ENCODE measurements around the gene SLC22A23. TPM values are rescaled to one million over a fixed set of nuclear protein-coding genes. Genes with fewer than 3 reads are reported as not detected.
A peak's percentile ranks its signal among the peaks of the same experiment; 100 is the strongest.

Gene SLC22A23
- total RNA-seq, 1 experiment from 2014 or later, result 38.2 TPM

DNA sequence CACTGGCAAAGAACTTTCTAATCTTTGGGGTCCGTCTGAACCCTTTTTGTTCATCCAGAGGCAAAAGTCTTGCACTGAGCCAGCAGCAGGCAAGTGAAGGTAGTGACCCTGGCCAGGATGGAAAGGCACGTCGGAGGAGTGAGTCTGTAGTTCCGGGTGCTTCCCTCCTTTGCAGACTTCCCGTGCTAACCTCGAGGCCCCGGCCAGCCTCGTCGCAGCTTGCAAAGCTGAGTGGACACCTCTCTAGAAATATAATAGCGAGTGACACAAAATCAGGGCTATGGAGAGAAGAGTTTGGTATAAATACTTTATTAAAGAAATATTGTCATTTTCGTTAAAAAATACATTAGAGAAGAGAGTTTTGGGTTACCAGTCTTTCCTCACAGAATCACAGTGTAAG, 188.2 kb downstream of the SLC22A23 start:
- TF ChIP-seq NFYB (CRISPR knock-in tag; conservative IDR thresholded peaks at IDR 0.05; ENCODE audit: low read depth) (no peak), ZNF396 (CRISPR knock-in tag; IDR thresholded peaks at IDR 0.05; ENCODE audit: borderline replicate concordance) (no peak), CBFB (CRISPR knock-in tag; IDR thresholded peaks at IDR 0.05; ENCODE audit: low read depth) (no peak), ZNF423 (CRISPR knock-in tag; IDR thresholded peaks at IDR 0.05) (no peak), ZBTB21 (CRISPR knock-in tag; IDR thresholded peaks at IDR 0.05; ENCODE audit: borderline replicate concordance) (no peak), ZNF671 (CRISPR knock-in tag; IDR thresholded peaks at IDR 0.05) (no peak), TP53 (CRISPR knock-in tag; IDR thresholded peaks at IDR 0.05) (no peak), SMAD3 (CRISPR knock-in tag; IDR thresholded peaks at IDR 0.05; ENCODE audit: borderline replicate concordance) (no peak), ZNF219 (CRISPR knock-in tag; IDR thresholded peaks at IDR 0.05; ENCODE audit: borderline replicate concordance) (no peak), NR2C2 (CRISPR knock-in tag; IDR thresholded peaks at IDR 0.05) (no peak), MYBL2 (CRISPR knock-in tag; IDR thresholded peaks at IDR 0.05) (no peak), KAT7 (CRISPR knock-in tag; IDR thresholded peaks at IDR 0.05; ENCODE audit: borderline replicate concordance) (no peak)
- TF ChIP-seq, protein P1, sequence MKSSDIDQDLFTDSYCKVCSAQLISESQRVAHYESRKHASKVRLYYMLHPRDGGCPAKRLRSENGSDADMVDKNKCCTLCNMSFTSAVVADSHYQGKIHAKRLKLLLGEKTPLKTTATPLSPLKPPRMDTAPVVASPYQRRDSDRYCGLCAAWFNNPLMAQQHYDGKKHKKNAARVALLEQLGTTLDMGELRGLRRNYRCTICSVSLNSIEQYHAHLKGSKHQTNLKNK (CRISPR knock-in tag; IDR thresholded peaks at IDR 0.05), result no peak
- TF ChIP-seq, protein P2, sequence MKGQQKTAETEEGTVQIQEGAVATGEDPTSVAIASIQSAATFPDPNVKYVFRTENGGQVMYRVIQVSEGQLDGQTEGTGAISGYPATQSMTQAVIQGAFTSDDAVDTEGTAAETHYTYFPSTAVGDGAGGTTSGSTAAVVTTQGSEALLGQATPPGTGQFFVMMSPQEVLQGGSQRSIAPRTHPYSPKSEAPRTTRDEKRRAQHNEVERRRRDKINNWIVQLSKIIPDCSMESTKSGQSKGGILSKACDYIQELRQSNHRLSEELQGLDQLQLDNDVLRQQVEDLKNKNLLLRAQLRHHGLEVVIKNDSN (CRISPR knock-in tag; IDR thresholded peaks at IDR 0.05), result no peak
- TF ChIP-seq, protein P3, sequence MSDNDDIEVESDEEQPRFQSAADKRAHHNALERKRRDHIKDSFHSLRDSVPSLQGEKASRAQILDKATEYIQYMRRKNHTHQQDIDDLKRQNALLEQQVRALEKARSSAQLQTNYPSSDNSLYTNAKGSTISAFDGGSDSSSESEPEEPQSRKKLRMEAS (CRISPR knock-in tag; IDR thresholded peaks at IDR 0.05), result no peak
- TF ChIP-seq, protein P4, sequence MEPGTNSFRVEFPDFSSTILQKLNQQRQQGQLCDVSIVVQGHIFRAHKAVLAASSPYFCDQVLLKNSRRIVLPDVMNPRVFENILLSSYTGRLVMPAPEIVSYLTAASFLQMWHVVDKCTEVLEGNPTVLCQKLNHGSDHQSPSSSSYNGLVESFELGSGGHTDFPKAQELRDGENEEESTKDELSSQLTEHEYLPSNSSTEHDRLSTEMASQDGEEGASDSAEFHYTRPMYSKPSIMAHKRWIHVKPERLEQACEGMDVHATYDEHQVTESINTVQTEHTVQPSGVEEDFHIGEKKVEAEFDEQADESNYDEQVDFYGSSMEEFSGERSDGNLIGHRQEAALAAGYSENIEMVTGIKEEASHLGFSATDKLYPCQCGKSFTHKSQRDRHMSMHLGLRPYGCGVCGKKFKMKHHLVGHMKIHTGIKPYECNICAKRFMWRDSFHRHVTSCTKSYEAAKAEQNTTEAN (CRISPR knock-in tag; IDR thresholded peaks at IDR 0.05), result no peak
- TF ChIP-seq, protein P5, sequence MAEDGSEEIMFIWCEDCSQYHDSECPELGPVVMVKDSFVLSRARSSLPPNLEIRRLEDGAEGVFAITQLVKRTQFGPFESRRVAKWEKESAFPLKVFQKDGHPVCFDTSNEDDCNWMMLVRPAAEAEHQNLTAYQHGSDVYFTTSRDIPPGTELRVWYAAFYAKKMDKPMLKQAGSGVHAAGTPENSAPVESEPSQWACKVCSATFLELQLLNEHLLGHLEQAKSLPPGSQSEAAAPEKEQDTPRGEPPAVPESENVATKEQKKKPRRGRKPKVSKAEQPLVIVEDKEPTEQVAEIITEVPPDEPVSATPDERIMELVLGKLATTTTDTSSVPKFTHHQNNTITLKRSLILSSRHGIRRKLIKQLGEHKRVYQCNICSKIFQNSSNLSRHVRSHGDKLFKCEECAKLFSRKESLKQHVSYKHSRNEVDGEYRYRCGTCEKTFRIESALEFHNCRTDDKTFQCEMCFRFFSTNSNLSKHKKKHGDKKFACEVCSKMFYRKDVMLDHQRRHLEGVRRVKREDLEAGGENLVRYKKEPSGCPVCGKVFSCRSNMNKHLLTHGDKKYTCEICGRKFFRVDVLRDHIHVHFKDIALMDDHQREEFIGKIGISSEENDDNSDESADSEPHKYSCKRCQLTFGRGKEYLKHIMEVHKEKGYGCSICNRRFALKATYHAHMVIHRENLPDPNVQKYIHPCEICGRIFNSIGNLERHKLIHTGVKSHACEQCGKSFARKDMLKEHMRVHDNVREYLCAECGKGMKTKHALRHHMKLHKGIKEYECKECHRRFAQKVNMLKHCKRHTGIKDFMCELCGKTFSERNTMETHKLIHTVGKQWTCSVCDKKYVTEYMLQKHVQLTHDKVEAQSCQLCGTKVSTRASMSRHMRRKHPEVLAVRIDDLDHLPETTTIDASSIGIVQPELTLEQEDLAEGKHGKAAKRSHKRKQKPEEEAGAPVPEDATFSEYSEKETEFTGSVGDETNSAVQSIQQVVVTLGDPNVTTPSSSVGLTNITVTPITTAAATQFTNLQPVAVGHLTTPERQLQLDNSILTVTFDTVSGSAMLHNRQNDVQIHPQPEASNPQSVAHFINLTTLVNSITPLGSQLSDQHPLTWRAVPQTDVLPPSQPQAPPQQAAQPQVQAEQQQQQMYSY (CRISPR knock-in tag; IDR thresholded peaks at IDR 0.05), result no peak
- TF ChIP-seq, protein P6, sequence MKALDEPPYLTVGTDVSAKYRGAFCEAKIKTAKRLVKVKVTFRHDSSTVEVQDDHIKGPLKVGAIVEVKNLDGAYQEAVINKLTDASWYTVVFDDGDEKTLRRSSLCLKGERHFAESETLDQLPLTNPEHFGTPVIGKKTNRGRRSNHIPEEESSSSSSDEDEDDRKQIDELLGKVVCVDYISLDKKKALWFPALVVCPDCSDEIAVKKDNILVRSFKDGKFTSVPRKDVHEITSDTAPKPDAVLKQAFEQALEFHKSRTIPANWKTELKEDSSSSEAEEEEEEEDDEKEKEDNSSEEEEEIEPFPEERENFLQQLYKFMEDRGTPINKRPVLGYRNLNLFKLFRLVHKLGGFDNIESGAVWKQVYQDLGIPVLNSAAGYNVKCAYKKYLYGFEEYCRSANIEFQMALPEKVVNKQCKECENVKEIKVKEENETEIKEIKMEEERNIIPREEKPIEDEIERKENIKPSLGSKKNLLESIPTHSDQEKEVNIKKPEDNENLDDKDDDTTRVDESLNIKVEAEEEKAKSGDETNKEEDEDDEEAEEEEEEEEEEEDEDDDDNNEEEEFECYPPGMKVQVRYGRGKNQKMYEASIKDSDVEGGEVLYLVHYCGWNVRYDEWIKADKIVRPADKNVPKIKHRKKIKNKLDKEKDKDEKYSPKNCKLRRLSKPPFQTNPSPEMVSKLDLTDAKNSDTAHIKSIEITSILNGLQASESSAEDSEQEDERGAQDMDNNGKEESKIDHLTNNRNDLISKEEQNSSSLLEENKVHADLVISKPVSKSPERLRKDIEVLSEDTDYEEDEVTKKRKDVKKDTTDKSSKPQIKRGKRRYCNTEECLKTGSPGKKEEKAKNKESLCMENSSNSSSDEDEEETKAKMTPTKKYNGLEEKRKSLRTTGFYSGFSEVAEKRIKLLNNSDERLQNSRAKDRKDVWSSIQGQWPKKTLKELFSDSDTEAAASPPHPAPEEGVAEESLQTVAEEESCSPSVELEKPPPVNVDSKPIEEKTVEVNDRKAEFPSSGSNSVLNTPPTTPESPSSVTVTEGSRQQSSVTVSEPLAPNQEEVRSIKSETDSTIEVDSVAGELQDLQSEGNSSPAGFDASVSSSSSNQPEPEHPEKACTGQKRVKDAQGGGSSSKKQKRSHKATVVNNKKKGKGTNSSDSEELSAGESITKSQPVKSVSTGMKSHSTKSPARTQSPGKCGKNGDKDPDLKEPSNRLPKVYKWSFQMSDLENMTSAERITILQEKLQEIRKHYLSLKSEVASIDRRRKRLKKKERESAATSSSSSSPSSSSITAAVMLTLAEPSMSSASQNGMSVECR (CRISPR knock-in tag; IDR thresholded peaks at IDR 0.05; ENCODE audit: borderline replicate concordance), result no peak
- TF ChIP-seq, protein P7, sequence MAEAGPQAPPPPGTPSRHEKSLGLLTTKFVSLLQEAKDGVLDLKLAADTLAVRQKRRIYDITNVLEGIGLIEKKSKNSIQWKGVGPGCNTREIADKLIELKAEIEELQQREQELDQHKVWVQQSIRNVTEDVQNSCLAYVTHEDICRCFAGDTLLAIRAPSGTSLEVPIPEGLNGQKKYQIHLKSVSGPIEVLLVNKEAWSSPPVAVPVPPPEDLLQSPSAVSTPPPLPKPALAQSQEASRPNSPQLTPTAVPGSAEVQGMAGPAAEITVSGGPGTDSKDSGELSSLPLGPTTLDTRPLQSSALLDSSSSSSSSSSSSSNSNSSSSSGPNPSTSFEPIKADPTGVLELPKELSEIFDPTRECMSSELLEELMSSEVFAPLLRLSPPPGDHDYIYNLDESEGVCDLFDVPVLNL (CRISPR knock-in tag; IDR thresholded peaks at IDR 0.05; ENCODE audit: borderline replicate concordance, low read depth), result no peak
- TF ChIP-seq, protein P8, sequence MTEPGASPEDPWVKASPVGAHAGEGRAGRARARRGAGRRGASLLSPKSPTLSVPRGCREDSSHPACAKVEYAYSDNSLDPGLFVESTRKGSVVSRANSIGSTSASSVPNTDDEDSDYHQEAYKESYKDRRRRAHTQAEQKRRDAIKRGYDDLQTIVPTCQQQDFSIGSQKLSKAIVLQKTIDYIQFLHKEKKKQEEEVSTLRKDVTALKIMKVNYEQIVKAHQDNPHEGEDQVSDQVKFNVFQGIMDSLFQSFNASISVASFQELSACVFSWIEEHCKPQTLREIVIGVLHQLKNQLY (CRISPR knock-in tag; IDR thresholded peaks at IDR 0.05), result no peak
- Mint-ChIP-seq H3K27me3 (ENCODE audit: low read depth) (no peaks in the 10 kb centered on the region), H3K36me3 (peaks cover 69% of the 10 kb centered on the region), H3K27ac (peak overlapping the region; percentile 66; the same call in 1 of the 2 replicates), H3K4me3 (no peak overlapping the region), H3K9me3 (no peaks in the 10 kb centered on the region; the same call in 1 of the 2 replicates), H3K4me1 (peaks cover 9% of the 10 kb centered on the region)
- ATAC-seq (no peak), DNase-seq (ENCODE audit: low spot score) (no peak)
- POLR2A ChIA-PET, result no interaction called here
- CTCF ChIA-PET, result no interaction called here
